H9 (cell line): ENCODE measurements around the gene NOSIP. TPM values are rescaled to one million over a fixed set of nuclear protein-coding genes. Genes with fewer than 3 reads are reported as not detected.
A peak's percentile ranks its signal among the peaks of the same experiment; 100 is the strongest.

Experiments
- DNase-seq: peaks from one replicate; pipeline ENCODE4 v3.0.0-alpha.2; 2017
- H2AFZ ChIP-seq: one replicate; pipeline ENCODE4 v1.6.1; 2013; ENCODE audit warnings: mild to moderate bottlenecking, low read length, control low read depth, moderate library complexity
- H2AK5ac ChIP-seq: 2 replicates; pipeline ENCODE4 v1.6.1; 2013; ENCODE audit warnings: low read length, control low read depth, mixed read lengths; ENCODE audit not compliant: insufficient read length
- H2BK120ac ChIP-seq: one replicate; pipeline ENCODE4 v1.6.1; 2013; ENCODE audit warnings: low read depth, mild to moderate bottlenecking, low read length, control low read depth, inconsistent platforms; ENCODE audit not compliant: poor library complexity, severe bottlenecking
- H2BK12ac ChIP-seq: 2 replicates; pipeline ENCODE4 v1.6.1; 2013; ENCODE audit warnings: low read length, control low read depth, mixed read lengths, low read depth; ENCODE audit not compliant: insufficient read length
- H2BK15ac ChIP-seq: 2 replicates; pipeline ENCODE4 v1.6.1; 2013; ENCODE audit warnings: low read depth, low read length, control low read depth
- H2BK20ac ChIP-seq: one replicate; pipeline ENCODE4 v1.6.1; 2013; ENCODE audit warnings: low read depth, mild to moderate bottlenecking, low read length, control low read depth, inconsistent platforms; ENCODE audit not compliant: poor library complexity, severe bottlenecking
- H2BK5ac ChIP-seq: 2 replicates; pipeline ENCODE4 v1.6.1; 2013; ENCODE audit warnings: low read length, control low read depth, mixed read lengths; ENCODE audit not compliant: insufficient read length
- H3K14ac ChIP-seq: 2 replicates; pipeline ENCODE4 v1.6.1; 2013; ENCODE audit warnings: low read length, control low read depth; ENCODE audit not compliant: insufficient read depth
- H3K18ac ChIP-seq: 2 replicates; pipeline ENCODE4 v1.6.1; 2013; ENCODE audit warnings: low read depth, mild to moderate bottlenecking, mixed read lengths, low read length, control low read depth; ENCODE audit not compliant: insufficient read length
- H3K23ac ChIP-seq: 2 replicates; pipeline ENCODE4 v1.6.1; 2013; ENCODE audit warnings: low read length, control low read depth, mixed read lengths, low read depth; ENCODE audit not compliant: insufficient read length
- H3K23me2 ChIP-seq: 2 replicates; pipeline ENCODE4 v1.6.1; 2013; ENCODE audit warnings: low read depth, mild to moderate bottlenecking, mixed read lengths, low read length, control low read depth; ENCODE audit not compliant: insufficient read length, poor library complexity, severe bottlenecking
- H3K27ac ChIP-seq: 2 replicates; pipeline ENCODE4 v1.5.1; 2013; ENCODE audit warnings: low read length, control low read depth, mixed read lengths, low read depth; ENCODE audit not compliant: insufficient read length
- H3K27me3 ChIP-seq: 2 replicates; pipeline ENCODE4 v1.6.1; 2013; ENCODE audit warnings: low read length, control low read depth, inconsistent platforms; ENCODE audit not compliant: insufficient read depth
- H3K4ac ChIP-seq: 2 replicates; pipeline ENCODE4 v1.6.1; 2013; ENCODE audit warnings: low read depth, mild to moderate bottlenecking, control low read depth, inconsistent platforms, low read length, moderate library complexity
- H3K4me1 ChIP-seq: 2 replicates; pipeline ENCODE4 v1.6.1; 2013; ENCODE audit warnings: low read length, control low read depth, inconsistent platforms; ENCODE audit not compliant: insufficient read depth
- H3K4me2 ChIP-seq: 2 replicates; pipeline ENCODE4 v1.6.1; 2013; ENCODE audit warnings: low read length, control low read depth, mixed read lengths; ENCODE audit not compliant: insufficient read length, insufficient read depth
- H3K56ac ChIP-seq: 2 replicates; pipeline ENCODE4 v1.6.1; 2013; ENCODE audit warnings: low read depth, mild to moderate bottlenecking, mixed read lengths, low read length, control low read depth; ENCODE audit not compliant: insufficient read length
- H3K79me1 ChIP-seq: 2 replicates; pipeline ENCODE4 v1.6.1; 2013; ENCODE audit warnings: low read depth, mild to moderate bottlenecking, moderate library complexity, low read length, control low read depth, inconsistent platforms; ENCODE audit not compliant: insufficient read depth, poor library complexity, severe bottlenecking
- H3K79me2 ChIP-seq: 2 replicates; pipeline ENCODE4 v1.6.1; 2013; ENCODE audit warnings: low read length, control low read depth, inconsistent platforms; ENCODE audit not compliant: insufficient read depth
- H3K9ac ChIP-seq: 2 replicates; pipeline ENCODE4 v1.6.1; 2013; ENCODE audit warnings: low read length, control low read depth, mixed read lengths; ENCODE audit not compliant: insufficient read length; ENCODE audit errors: extremely low read depth
- H3K9me3 ChIP-seq: one replicate; pipeline ENCODE4 v1.6.1; 2013; ENCODE audit warnings: low read depth, low read length, inconsistent platforms; ENCODE audit not compliant: control insufficient read depth
- H3T11ph ChIP-seq: one replicate; pipeline ENCODE4 v1.6.1; 2013; ENCODE audit warnings: mild to moderate bottlenecking, low read length, control low read depth, inconsistent platforms
- H4K20me1 ChIP-seq: one replicate; pipeline ENCODE4 v1.6.1; 2013; ENCODE audit not compliant: control insufficient read depth, insufficient read length, insufficient read depth
- H4K5ac ChIP-seq: 2 replicates; pipeline ENCODE4 v1.6.1; 2013; ENCODE audit warnings: low read depth, mild to moderate bottlenecking, mixed read lengths, low read length, control low read depth; ENCODE audit not compliant: insufficient read length
- H4K8ac ChIP-seq: replicated peaks from 2 replicates; pipeline ENCODE4 v1.6.1; 2013; ENCODE audit warnings: low read length, control low read depth, mixed read lengths, low read depth; ENCODE audit not compliant: insufficient read length
- H4K91ac ChIP-seq: 2 replicates; pipeline ENCODE4 v1.6.1; 2013; ENCODE audit warnings: low read depth, mild to moderate bottlenecking, moderate library complexity, mixed read lengths, low read length, control low read depth; ENCODE audit not compliant: insufficient read length
- H3K27ac Mint-ChIP-seq, 3 experiments: 2 replicates in 2 of 3; 3 replicates in 1 of 3; pipeline ENCODE4 v1.8.0; 2020 to 2021; ENCODE audit warnings: mixed read lengths in 3 of 3, mild to moderate bottlenecking in 1 of 3, moderate library complexity in 1 of 3
- H3K27me3 Mint-ChIP-seq: 2 replicates; pipeline ENCODE4 v1.8.0; 2021; ENCODE audit warnings: low read depth, mild to moderate bottlenecking, moderate library complexity, mixed read lengths
- H3K36me3 Mint-ChIP-seq, 3 experiments: 2 replicates in 2 of 3; 3 replicates in 1 of 3; pipeline ENCODE4 v1.8.0; 2020 to 2021; ENCODE audit warnings: low read depth in 3 of 3, mixed read lengths in 3 of 3; ENCODE audit not compliant: insufficient read depth in 1 of 3
- H3K4me1 Mint-ChIP-seq, 2 experiments: 2 replicates each; pipeline ENCODE4 v1.8.0; 2020; ENCODE audit warnings: mixed read lengths in 2 of 2
- H3K4me3 Mint-ChIP-seq, 2 experiments: 2 replicates in 1 of 2; 3 replicates in 1 of 2; pipeline ENCODE4 v1.8.0; 2020 to 2021; ENCODE audit warnings: mild to moderate bottlenecking in 2 of 2, mixed read lengths in 2 of 2, moderate library complexity in 1 of 2
- H3K9me3 Mint-ChIP-seq, 2 experiments: 2 replicates in 1 of 2; 3 replicates in 1 of 2; pipeline ENCODE4 v1.8.0; 2020; ENCODE audit warnings: mild to moderate bottlenecking in 2 of 2, mixed read lengths in 2 of 2, moderate library complexity in 1 of 2
- CTCF ChIP-seq: fragments of 200-600 bp; sonication (generic); conservative IDR thresholded peaks from 3 replicates; pipeline ENCODE4 v1.8.0; 2021; ENCODE audit warnings: antibody characterized with exemption, mild to moderate bottlenecking
- WGBS: extraction: QIAGEN DNeasy Blood & Tissue Kit; methylation state at CpG from one replicate; pipeline ENCODE4 v1.1.7; 2013; ENCODE audit warnings: missing lambda C conversion rate, low lambda C conversion rate, mixed read lengths; ENCODE audit not compliant: insufficient read length; ENCODE audit errors: extremely low coverage; 5-methylcytosine and 5-hydroxymethylcytosine counted together
- total RNA-seq: library from RNA; stranded (reverse); gene quantifications from 2 replicates; pipeline ENCODE4 v1.2.1, GENCODE V29; 2021

The NOSIP gene
- total RNA-seq, 1 experiment from 2014 or later: 78.4 TPM

GRCh38 chr19:49538643-49539042 is 41.7 kb downstream of the NOSIP start:
- H3K18ac ChIP-seq: no peak overlapping the region
- no peak for DNase-seq
- H3K23me2 ChIP-seq: peaks cover 6% of the 10 kb centered on the region
- H3K27ac ChIP-seq: no peak overlapping the region
- H4K91ac ChIP-seq: no peak overlapping the region
- Mint-ChIP-seq H3K36me3 (peaks cover 0 to 19% (median 2%) of the 10 kb centered on the region in 3 experiments; a peak in 5 of 7 replicates), H3K27me3 (peaks cover 9% of the 10 kb centered on the region), H3K27ac (peak overlapping the region in 1 of 3 experiments; percentile 44; a peak in 1 of 7 replicates), H3K4me1 (peaks cover 7 to 10% of the 10 kb centered on the region in 2 experiments), H3K9me3 (no peaks in the 10 kb centered on the region), H3K4me3 (no peak overlapping the region)
- H4K20me1 ChIP-seq: no peaks in the 10 kb centered on the region
- H2AK5ac ChIP-seq: no peak overlapping the region
- H3K9ac ChIP-seq: no peak overlapping the region
- no peak overlapping the region for H3T11ph ChIP-seq
- H2BK5ac ChIP-seq: no peak overlapping the region
- no CpG with 5 or more reads among the region's 5 CpGs for WGBS
- H3K56ac ChIP-seq: no peak overlapping the region
- no peak overlapping the region for H3K23ac ChIP-seq
- no peak overlapping the region for H3K14ac ChIP-seq
- no peaks in the 10 kb centered on the region for H3K79me1 ChIP-seq
- H4K8ac ChIP-seq: no peak overlapping the region
- no peak overlapping the region for H2BK15ac ChIP-seq
- no peak overlapping the region for H4K5ac ChIP-seq
- H3K4ac ChIP-seq: no peak overlapping the region
- no peaks in the 10 kb centered on the region for H3K9me3 ChIP-seq
- no peak overlapping the region for H2BK20ac ChIP-seq
- no peak overlapping the region for H2AFZ ChIP-seq
- no peak overlapping the region for H2BK12ac ChIP-seq
- no peak for TF ChIP-seq CTCF
- H3K79me2 ChIP-seq: no peaks in the 10 kb centered on the region
- no peaks in the 10 kb centered on the region for H3K27me3 ChIP-seq
- no peak overlapping the region for H2BK120ac ChIP-seq
- H3K4me1 ChIP-seq: no peaks in the 10 kb centered on the region
- no peak overlapping the region for H3K4me2 ChIP-seq
